Measurements from ENCODE around the gene MED12L. TPM values are rescaled to one million over a fixed set of nuclear protein-coding genes. Genes with fewer than 3 reads are reported as not detected.
A peak's percentile ranks its signal among the peaks of the same experiment; 100 is the strongest.

Gene MED12L
- total RNA-seq, 1 experiment from 2014 or later = 6.4 TPM

- POLR2A ChIA-PET = no interaction called here
- RAD21 ChIA-PET (ENCODE audit: low non-redundant PET in 1 of 2, low total read pairs in 2 of 2, uncharacterized antibody in 2 of 2, unreplicated experiment in 2 of 2) = interaction anchor here in 1 of 2 experiments (0.7 kb wide), 1 partner anchor 15 kb away, joined by 3 read pairs; no protein-coding TSS in a partner anchor
- H3K4me1 ChIP-seq (ENCODE audit: control insufficient read depth in 1 of 2, insufficient read depth in 2 of 2, low read length in 2 of 2) = peaks cover 44 to 52% of the 10 kb centered on the region in 2 experiments
- DNase-seq (ENCODE audit: low read depth, low spot score) = no peak
- CTCF ChIA-PET = interaction anchor here (1.6 kb wide), 1 partner anchor 9 kb away, joined by 5 read pairs; no protein-coding TSS in a partner anchor
- no peaks in the 10 kb centered on the region for H3K36me3 ChIP-seq (ENCODE audit: control insufficient read depth in 1 of 2, insufficient read depth in 2 of 2, low read length in 2 of 2)
- no peaks in the 10 kb centered on the region for H3K79me2 ChIP-seq (ENCODE audit: insufficient read depth, low read length)
- H3K9me2 ChIP-seq (ENCODE audit: insufficient read depth) = no peaks in the 10 kb centered on the region
- TF ChIP-seq RAD21 (IDR thresholded peaks at IDR 0.05; ENCODE audit: low read depth) = no peak
- no peak for TF ChIP-seq CBX3 (IDR thresholded peaks at IDR 0.05; ENCODE audit: low read depth)
- no peak for TF ChIP-seq POLR2A (IDR thresholded peaks at IDR 0.05; ENCODE audit: borderline replicate concordance, extremely low read depth, insufficient read depth, insufficient read length)
- TF ChIP-seq ZBTB33 (IDR thresholded peaks at IDR 0.05; ENCODE audit: extremely low read depth, insufficient replicate concordance, low read length) = no peak
- TF ChIP-seq EZH2phosphoT487 (IDR thresholded peaks at IDR 0.05; ENCODE audit: borderline replicate concordance) = no peak
- TF ChIP-seq SIN3A (IDR thresholded peaks at IDR 0.05; ENCODE audit: low read depth) = no peak
- TF ChIP-seq CEBPB (IDR thresholded peaks at IDR 0.05; ENCODE audit: low read depth) = no peak
- TF ChIP-seq JUND (IDR thresholded peaks at IDR 0.05) = no peak
- TF ChIP-seq, protein P1, sequence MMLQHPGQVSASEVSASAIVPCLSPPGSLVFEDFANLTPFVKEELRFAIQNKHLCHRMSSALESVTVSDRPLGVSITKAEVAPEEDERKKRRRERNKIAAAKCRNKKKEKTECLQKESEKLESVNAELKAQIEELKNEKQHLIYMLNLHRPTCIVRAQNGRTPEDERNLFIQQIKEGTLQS (IDR thresholded peaks at IDR 0.05) = no peak
- no peak for TF ChIP-seq SP1 (IDR thresholded peaks at IDR 0.05; ENCODE audit: low read depth)
- H3K9me3 ChIP-seq (ENCODE audit: control insufficient read depth in 1 of 2, insufficient read depth in 1 of 2, low read depth in 1 of 2, low read length in 2 of 2) = no peaks in the 10 kb centered on the region
- H3K27me3 ChIP-seq (ENCODE audit: insufficient read depth, low read length) = no peaks in the 10 kb centered on the region
- H4K20me1 ChIP-seq (ENCODE audit: insufficient read depth) = no peaks in the 10 kb centered on the region
- no peak for ATAC-seq
- no TSS peak for BruUV-seq (replicated peaks)
- peak overlapping the region; percentile 77 for H3K4me2 ChIP-seq (ENCODE audit: low read length)
- no peak overlapping the region for H3K9ac ChIP-seq (ENCODE audit: low read length)
- intact Hi-C loops (cut with micrococcal nuclease) = no loop called here
- H3K4me3 ChIP-seq (replicated peaks in 1 of 2; ENCODE audit: low read depth in 1 of 2, low read length in 2 of 2) = no peak overlapping the region
- H2AFZ ChIP-seq (ENCODE audit: low read depth, low read length, poor library complexity, severe bottlenecking) = no peak overlapping the region
- H3K27ac ChIP-seq (ENCODE audit: low read depth, low read length) = no peak overlapping the region
Observed at GRCh38 chr3:151318991-151319390, 233.5 kb downstream of the MED12L start.
